ENCODE results near the gene FNIP2. TPM values are rescaled to one million over a fixed set of nuclear protein-coding genes. Genes with fewer than 3 reads are reported as not detected.

FNIP2 gene
- total RNA-seq, 1 donor from 2014 or later: 33.7 TPM

- no peak for DNase-seq (ENCODE audit: low spot score)
- Mint-ChIP-seq H3K4me1 (ENCODE audit: low read depth) (peaks cover 62% of the 10 kb centered on the region), H3K4me3 (ENCODE audit: unreplicated experiment) (peak overlapping the region; percentile 44), H3K9me3 (ENCODE audit: low read depth) (no peaks in the 10 kb centered on the region), H3K36me3 (ENCODE audit: low read depth) (no peaks in the 10 kb centered on the region), H3K27ac (ENCODE audit: unreplicated experiment) (peak overlapping the region; percentile 97), H3K27me3 (ENCODE audit: low read depth) (no peaks in the 10 kb centered on the region)
- TF ChIP-seq CTCF (IDR thresholded peaks at IDR 0.05): no peak
Observed at GRCh38 chr4:158775091-158775651, 6.3 kb downstream of the FNIP2 start.

GRCh38 chr4:158776106-158776505 is 7.3 kb downstream of the FNIP2 start:
- TF ChIP-seq CTCF (IDR thresholded peaks at IDR 0.05): no peak
- no peaks in the 10 kb centered on the region for H3K9me3 Mint-ChIP-seq (ENCODE audit: low read depth)
- H3K4me3 Mint-ChIP-seq (ENCODE audit: unreplicated experiment): no peak overlapping the region
- no peaks in the 10 kb centered on the region for H3K27me3 Mint-ChIP-seq (ENCODE audit: low read depth)
- no peak for DNase-seq (ENCODE audit: low spot score)
- H3K36me3 Mint-ChIP-seq (ENCODE audit: low read depth): no peaks in the 10 kb centered on the region
- peak overlapping the region; percentile 90 for H3K27ac Mint-ChIP-seq (ENCODE audit: unreplicated experiment)
- peaks cover 53% of the 10 kb centered on the region for H3K4me1 Mint-ChIP-seq (ENCODE audit: low read depth)

GRCh38 chr4:158777423-158778155 is 8.8 kb downstream of the FNIP2 start:
- Mint-ChIP-seq H3K9me3 (ENCODE audit: low read depth) (no peaks in the 10 kb centered on the region), H3K27me3 (ENCODE audit: low read depth) (no peaks in the 10 kb centered on the region), H3K27ac (ENCODE audit: unreplicated experiment) (peak overlapping the region; percentile 41), H3K36me3 (ENCODE audit: low read depth) (no peaks in the 10 kb centered on the region), H3K4me1 (ENCODE audit: low read depth) (peaks cover 48% of the 10 kb centered on the region), H3K4me3 (ENCODE audit: unreplicated experiment) (no peak overlapping the region)
- no peak for DNase-seq (ENCODE audit: low spot score)
- no peak for TF ChIP-seq CTCF (IDR thresholded peaks at IDR 0.05)

GRCh38 chr4:158778156-158778711 is 9.4 kb downstream of the FNIP2 start:
- no peak overlapping the region for H3K4me3 Mint-ChIP-seq (ENCODE audit: unreplicated experiment)
- no peaks in the 10 kb centered on the region for H3K9me3 Mint-ChIP-seq (ENCODE audit: low read depth)
- peak overlapping the region; percentile 23 for H3K27ac Mint-ChIP-seq (ENCODE audit: unreplicated experiment)

More at GRCh38 chr4:158778156-158778711, 9.4 kb downstream of the FNIP2 start:
- Mint-ChIP-seq H3K27me3 (ENCODE audit: low read depth) (no peaks in the 10 kb centered on the region), H3K4me1 (ENCODE audit: low read depth) (peaks cover 52% of the 10 kb centered on the region), H3K36me3 (ENCODE audit: low read depth) (no peaks in the 10 kb centered on the region)
- TF ChIP-seq CTCF (IDR thresholded peaks at IDR 0.05): no peak
- DNase-seq (ENCODE audit: low spot score): no peak
